ENCODE results near the gene FAM83F. TPM values are rescaled to one million over a fixed set of nuclear protein-coding genes. Genes with fewer than 3 reads are reported as not detected.

FAM83F gene
- total RNA-seq (under 1 TPM in 8 of 9 donors, not detected in 1; 0.06 to 0.39 (median 0.12) TPM), polyA plus RNA-seq (under 1 TPM; under 0.01 to 0.13 (median 0.09) TPM)
- long read RNA-seq, donor 1 = 0 reads
- long read RNA-seq, donor 2 = 0 reads
- long read RNA-seq, donor 3 = 0 reads
- long read RNA-seq, donor 4 = 0 reads
- long read RNA-seq, donor 5 = 0 reads
- long read RNA-seq, donor 6 = 0 reads
- long read RNA-seq, donor 7 = 0 reads
- long read RNA-seq, donor 8 = 0 reads
- long read RNA-seq, donor 9 = 0 reads
- long read RNA-seq, donor 10 = 0 reads

GRCh38 chr22:39994566-39995392, at the start of gene FAM83F:
FAM83F (plus strand) TSS chr22:39994954; CDS start chr22:39995043, 89 bp downstream.
- Histone ChIP-seq H3K4me1 (replicated peaks in 1 of 2) (no peaks in the 10 kb centered on the region), H3K4me3 (peak within 1 kb of the TSS in 1 of 4 donors; percentile 36), H3K27ac (no peak within 1 kb of the TSS), H3K27me3 (peaks cover 17% of the 10 kb centered on the region), H3K9me3 (replicated peaks in 1 of 3) (no peaks in the 10 kb centered on the region), H3K36me3 (replicated peaks in 1 of 2) (no peaks in the 10 kb centered on the region)
- 2 to 10% (median 9%) methylated on average over 16 to 115 of the region's 115 CpGs; no CpG with 5 or more reads in 1 of the 4 donors for WGBS, 4 donors
- no peak for TF ChIP-seq CTCF (IDR thresholded peaks at IDR 0.05)
- no peak for TF ChIP-seq POLR2A (IDR thresholded peaks at IDR 0.05)
- intact Hi-C loops (cut with DNase I) = no loop called here
- DNase-seq = peak in 5 of 7 donors; percentile 12 to 24 (median 19)

GRCh38 chr22:39946126-39946502, 48.6 kb upstream of the FAM83F start:
- TF ChIP-seq CTCF (IDR thresholded peaks at IDR 0.05) = no peak
- TF ChIP-seq POLR2A (IDR thresholded peaks at IDR 0.05) = no peak

GRCh38 chr22:39946503-39947219, 48.1 kb upstream of the FAM83F start:
- Histone ChIP-seq H3K9me3 (replicated peaks in 1 of 3) (no peaks in the 10 kb centered on the region), H3K4me3 (no peak overlapping the region), H3K27me3 (no peaks in the 10 kb centered on the region), H3K4me1 (replicated peaks in 1 of 2) (no peaks in the 10 kb centered on the region), H3K27ac (no peak overlapping the region), H3K36me3 (replicated peaks in 1 of 2) (no peaks in the 10 kb centered on the region)
- 57 to 69% (median 63%) methylated on average over 3 to 8 of the region's 8 CpGs for WGBS, 4 donors
- intact Hi-C loops (cut with DNase I) = no loop called here
- no peak for DNase-seq
- no peak for TF ChIP-seq CTCF (IDR thresholded peaks at IDR 0.05)
- no peak for TF ChIP-seq POLR2A (IDR thresholded peaks at IDR 0.05)

More at GRCh38 chr22:39946126-39946502, 48.6 kb upstream of the FAM83F start:
- 93 to 98% (median 96%) methylated on average over 4 of the region's 4 CpGs for WGBS, 4 donors
- Histone ChIP-seq H3K27me3 (no peaks in the 10 kb centered on the region), H3K36me3 (replicated peaks in 1 of 2) (no peaks in the 10 kb centered on the region), H3K4me3 (no peak overlapping the region), H3K4me1 (replicated peaks in 1 of 2) (no peaks in the 10 kb centered on the region), H3K9me3 (replicated peaks in 1 of 3) (no peaks in the 10 kb centered on the region), H3K27ac (no peak overlapping the region)
- DNase-seq = no peak
- intact Hi-C loops (cut with DNase I) = no loop called here
